ENCODE measurements around the gene TLK2. TPM values are rescaled to one million over a fixed set of nuclear protein-coding genes. Genes with fewer than 3 reads are reported as not detected.
"Not testable (repeated sequence)": the region's sequence is repeated elsewhere in the genome, so short reads cannot be mapped to it uniquely, and the experiment has no call there.

Gene TLK2
- 60.7 and 65.9 TPM in 2 replicates for total RNA-seq (2014; rRNA removed; shearing (Covaris generic))

DNA sequence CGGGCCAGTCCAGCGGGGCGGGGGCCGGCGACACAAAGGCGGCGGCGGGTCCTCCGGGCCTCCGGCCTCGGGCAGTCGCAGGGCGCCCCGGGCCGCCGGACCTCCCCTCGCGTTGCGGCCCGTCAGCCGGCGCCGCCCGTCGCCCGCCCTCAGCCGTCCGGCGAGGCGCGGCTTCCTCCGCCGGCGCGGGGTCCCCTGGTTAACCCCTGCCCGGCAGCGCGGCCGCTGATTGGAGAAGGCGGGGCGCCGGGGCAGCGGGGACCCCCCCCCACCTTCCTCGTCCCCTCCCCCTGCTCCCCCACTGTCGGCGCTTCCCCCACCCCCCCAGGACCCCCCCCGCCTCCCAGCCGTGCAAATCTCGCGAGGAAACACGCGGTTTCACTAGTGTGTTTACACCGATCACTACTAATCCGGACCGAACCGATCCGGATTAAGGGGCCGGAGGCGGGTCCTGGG is at the start of gene TLK2:
TLK2 (plus strand) TSS at position 402 of the 456 bp plus-strand sequence. CDS start 2,301 bp downstream, outside the sequence.
- no peaks in the 10 kb centered on the region for H3K4me1 ChIP-seq (replicated peaks)
- H3K4me3 ChIP-seq: peak within 1 kb of the TSS; percentile 65
- DNase-seq (ENCODE audit: low read depth in 1 of 2, low spot score in 2 of 2): peak; percentile 58 to 85
- H3K36me3 ChIP-seq: peaks cover 27% of the 10 kb centered on the region
- peak within 1 kb of the TSS; percentile 92 for H3K27ac ChIP-seq
- H3K9me3 ChIP-seq (replicated peaks): no peaks in the 10 kb centered on the region
- no peaks in the 10 kb centered on the region for H3K27me3 ChIP-seq (replicated peaks)

DNA sequence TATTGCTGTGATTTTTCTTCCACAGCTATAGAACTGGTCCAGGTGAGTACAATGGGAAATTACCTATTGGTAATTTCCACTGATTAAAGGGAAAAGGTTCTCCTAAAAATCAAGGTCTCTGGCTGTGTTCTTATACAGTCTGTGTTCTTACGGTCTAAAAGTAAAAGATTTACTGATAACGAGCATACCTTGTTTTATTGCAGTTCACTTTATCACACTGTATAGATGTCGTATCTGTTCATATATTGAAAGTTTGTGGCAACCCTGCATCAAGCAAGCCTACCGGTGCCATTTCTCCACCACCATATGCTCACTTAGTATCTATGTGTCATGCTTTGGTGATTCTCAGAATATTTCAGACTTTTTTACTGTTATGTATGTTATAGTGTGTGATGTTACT is 43.4 kb upstream of the TLK2 start:
- H3K27me3 ChIP-seq (replicated peaks); H3K4me3 ChIP-seq; DNase-seq (ENCODE audit: low read depth in 1 of 2, low spot score in 2 of 2); H3K9me3 ChIP-seq (replicated peaks); H3K27ac ChIP-seq; H3K4me1 ChIP-seq (replicated peaks): not testable (repeated sequence)
- H3K36me3 ChIP-seq: peaks cover 11% of the 10 kb centered on the region; the same call in 1 of the 2 replicates

GRCh38 chr17:62441181-62441580 is 37.4 kb upstream of the TLK2 start:
- not testable (repeated sequence) for H3K4me1 ChIP-seq (replicated peaks); H3K9me3 ChIP-seq (replicated peaks); H3K27ac ChIP-seq; H3K4me3 ChIP-seq; DNase-seq (ENCODE audit: low read depth in 1 of 2, low spot score in 2 of 2); H3K27me3 ChIP-seq (replicated peaks)
- peaks cover 24% of the 10 kb centered on the region for H3K36me3 ChIP-seq

DNA sequence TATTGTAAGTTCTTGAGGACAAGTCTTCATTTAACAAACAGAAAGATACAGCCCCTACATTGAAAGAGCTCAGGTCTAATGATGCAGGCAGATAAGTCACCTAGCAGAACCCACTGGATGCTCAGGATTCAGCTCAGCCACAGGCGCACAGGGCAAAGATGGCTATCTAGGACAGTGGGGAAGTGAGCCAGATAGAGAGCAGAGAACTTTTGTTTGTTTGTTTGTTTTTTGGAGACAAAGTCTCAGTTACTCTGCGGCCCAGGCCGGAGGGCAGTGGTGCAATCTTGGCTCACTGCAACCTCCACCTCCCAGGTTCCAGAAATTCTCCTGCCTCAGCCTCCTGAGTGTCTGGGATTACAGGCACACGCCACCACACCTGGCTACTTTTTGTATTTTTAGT is 34.6 kb upstream of the TLK2 start:
- DNase-seq (ENCODE audit: low read depth in 1 of 2, low spot score in 2 of 2): no peak

GRCh38 chr17:62445791-62446190 is 32.8 kb upstream of the TLK2 start:
- not testable (repeated sequence) for H3K27me3 ChIP-seq (replicated peaks); H3K4me1 ChIP-seq (replicated peaks); H3K27ac ChIP-seq; DNase-seq (ENCODE audit: low read depth in 1 of 2, low spot score in 2 of 2); H3K9me3 ChIP-seq (replicated peaks); H3K4me3 ChIP-seq
- H3K36me3 ChIP-seq: peaks cover 36% of the 10 kb centered on the region

More for the DNA sequence above, 34.6 kb upstream of the TLK2 start:
- Histone ChIP-seq H3K27ac (no peak overlapping the region), H3K36me3 (peaks cover 36% of the 10 kb centered on the region), H3K9me3 (replicated peaks) (no peaks in the 10 kb centered on the region), H3K4me1 (replicated peaks) (no peaks in the 10 kb centered on the region), H3K27me3 (replicated peaks) (no peaks in the 10 kb centered on the region), H3K4me3 (no peak overlapping the region)

DNA sequence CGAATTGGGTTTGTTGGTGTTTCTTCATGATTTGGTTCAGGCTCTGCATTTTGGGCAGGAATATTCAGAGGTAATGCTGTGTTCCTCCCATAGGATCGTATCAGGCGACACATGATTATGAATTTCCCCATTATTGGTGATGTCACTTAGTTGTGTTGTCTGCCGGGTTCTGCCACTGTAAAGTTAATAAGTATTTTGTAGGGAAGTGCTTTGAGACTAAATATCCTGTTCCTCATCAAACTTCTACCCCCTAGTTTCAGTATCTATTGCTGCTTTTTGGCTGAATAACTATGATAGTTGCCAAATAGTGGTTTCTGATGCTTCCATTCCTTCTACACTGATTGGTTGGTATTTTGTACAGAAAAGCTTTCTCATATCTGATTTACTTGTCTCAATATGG is 26.4 kb upstream of the TLK2 start:
- not testable (repeated sequence) for H3K4me3 ChIP-seq; H3K9me3 ChIP-seq (replicated peaks); H3K27ac ChIP-seq; H3K27me3 ChIP-seq (replicated peaks); DNase-seq (ENCODE audit: low read depth in 1 of 2, low spot score in 2 of 2); H3K36me3 ChIP-seq; H3K4me1 ChIP-seq (replicated peaks)

- not testable (repeated sequence) for DNase-seq (ENCODE audit: low read depth in 1 of 2, low spot score in 2 of 2); H3K4me1 ChIP-seq (replicated peaks); H3K9me3 ChIP-seq (replicated peaks); H3K27ac ChIP-seq; H3K36me3 ChIP-seq; H3K27me3 ChIP-seq (replicated peaks); H3K4me3 ChIP-seq
Measured at GRCh38 chr17:62453041-62453440, 25.6 kb upstream of the TLK2 start.

DNA sequence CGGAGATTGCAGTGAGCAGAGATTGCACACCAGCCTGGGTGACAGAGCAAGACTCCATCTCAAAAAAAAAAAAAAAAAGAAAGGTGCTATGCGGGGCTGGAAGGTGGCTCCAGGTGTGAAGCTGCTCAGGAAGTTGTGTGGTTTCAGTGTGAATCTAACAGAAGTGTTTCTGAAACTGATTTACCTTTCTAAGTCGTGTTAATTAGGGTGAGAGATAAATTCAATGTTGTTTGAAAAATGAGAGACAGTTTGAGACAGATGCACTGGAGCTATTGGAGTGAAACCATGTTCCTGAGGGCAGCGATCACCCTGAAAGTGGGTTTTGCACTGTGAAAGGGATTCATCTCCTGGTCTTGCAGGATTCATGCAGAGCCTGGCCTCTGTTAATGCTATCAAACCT is 25.0 kb upstream of the TLK2 start:
- not testable (repeated sequence) for H3K4me3 ChIP-seq; H3K36me3 ChIP-seq; H3K9me3 ChIP-seq (replicated peaks); H3K27me3 ChIP-seq (replicated peaks); H3K4me1 ChIP-seq (replicated peaks); H3K27ac ChIP-seq; DNase-seq (ENCODE audit: low read depth in 1 of 2, low spot score in 2 of 2)

DNA sequence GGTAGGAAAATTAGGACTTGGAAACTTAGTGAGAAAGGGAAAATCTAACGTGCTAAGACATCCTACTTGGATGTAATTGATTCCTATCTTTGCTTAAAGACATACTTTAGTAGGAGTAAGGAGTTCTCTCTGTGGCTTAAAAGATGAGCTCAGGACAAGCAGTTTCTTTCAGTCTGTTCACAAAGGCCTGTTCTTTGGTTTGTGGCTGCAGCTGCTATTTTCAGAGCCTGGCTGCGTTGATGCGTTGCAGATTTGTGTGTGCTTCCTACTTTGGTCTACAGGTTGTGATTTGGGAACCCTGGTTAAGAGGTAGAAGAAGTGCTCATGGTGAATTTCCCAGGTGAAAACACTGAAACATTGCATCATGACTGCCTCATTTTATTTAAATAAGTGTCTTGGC is 24.5 kb upstream of the TLK2 start:
- H3K27me3 ChIP-seq (replicated peaks); H3K4me3 ChIP-seq: not testable (repeated sequence)

GRCh38 chr17:62456016-62456415 is 22.6 kb upstream of the TLK2 start:
- no peaks in the 10 kb centered on the region for H3K9me3 ChIP-seq (replicated peaks)
- H3K4me1 ChIP-seq (replicated peaks): no peaks in the 10 kb centered on the region

More for the DNA sequence above, 24.5 kb upstream of the TLK2 start:
- not testable (repeated sequence) for H3K4me1 ChIP-seq (replicated peaks); H3K9me3 ChIP-seq (replicated peaks); DNase-seq (ENCODE audit: low read depth in 1 of 2, low spot score in 2 of 2); H3K36me3 ChIP-seq; H3K27ac ChIP-seq

DNA sequence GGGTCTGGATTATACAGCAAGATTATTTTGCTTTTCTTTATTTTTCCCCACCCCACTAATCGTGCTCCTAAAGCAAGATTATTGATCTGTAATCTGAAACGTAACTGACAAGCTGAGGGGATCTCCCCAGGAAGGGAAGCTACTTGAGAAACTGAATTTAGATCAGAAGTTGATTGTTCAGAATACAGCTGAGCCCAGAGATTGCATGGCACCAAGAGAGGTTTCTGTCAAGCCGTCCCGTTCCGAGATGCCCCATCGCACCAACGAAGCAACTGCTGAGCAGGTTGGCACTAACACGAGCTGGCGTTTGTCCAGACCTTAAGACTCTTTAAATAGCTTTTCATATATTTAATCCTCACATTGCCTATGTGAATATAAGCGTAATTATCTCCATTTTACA is 20.1 kb upstream of the TLK2 start:
- DNase-seq (ENCODE audit: low read depth in 1 of 2, low spot score in 2 of 2); H3K36me3 ChIP-seq; H3K27me3 ChIP-seq (replicated peaks); H3K9me3 ChIP-seq (replicated peaks); H3K4me1 ChIP-seq (replicated peaks); H3K4me3 ChIP-seq; H3K27ac ChIP-seq: not testable (repeated sequence)

More at GRCh38 chr17:62456016-62456415, 22.6 kb upstream of the TLK2 start:
- Histone ChIP-seq H3K4me3 (no peak overlapping the region), H3K27ac (no peak overlapping the region), H3K36me3 (no peaks in the 10 kb centered on the region), H3K27me3 (replicated peaks) (no peaks in the 10 kb centered on the region)
- DNase-seq (ENCODE audit: low read depth in 1 of 2, low spot score in 2 of 2): no peak

DNA sequence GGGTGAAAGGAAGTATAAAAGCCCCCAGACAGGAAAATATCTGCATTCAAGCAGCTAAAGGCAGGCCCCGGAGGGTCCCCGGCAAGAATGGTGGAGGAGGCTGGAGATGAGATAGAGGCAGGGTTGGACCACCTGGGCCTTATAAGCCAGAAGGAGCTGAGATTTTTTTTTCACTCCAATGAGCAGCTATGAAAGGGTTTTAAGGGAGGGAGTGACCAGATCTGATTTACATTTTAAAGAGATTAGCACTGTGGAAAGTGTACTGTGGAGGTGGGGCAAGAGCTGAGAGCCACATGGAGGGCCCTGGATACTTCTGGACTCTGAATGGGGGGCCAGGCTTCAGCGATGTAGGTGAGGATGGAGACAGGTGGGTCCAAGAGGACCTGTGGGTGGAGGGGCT is 14.2 kb upstream of the TLK2 start:
- H3K27ac ChIP-seq; H3K4me3 ChIP-seq; H3K9me3 ChIP-seq (replicated peaks); H3K27me3 ChIP-seq (replicated peaks); H3K4me1 ChIP-seq (replicated peaks); DNase-seq (ENCODE audit: low read depth in 1 of 2, low spot score in 2 of 2); H3K36me3 ChIP-seq: not testable (repeated sequence)

- not testable (repeated sequence) for H3K9me3 ChIP-seq (replicated peaks); H3K27ac ChIP-seq; H3K36me3 ChIP-seq; H3K4me1 ChIP-seq (replicated peaks); DNase-seq (ENCODE audit: low read depth in 1 of 2, low spot score in 2 of 2); H3K4me3 ChIP-seq; H3K27me3 ChIP-seq (replicated peaks)
Measured at GRCh38 chr17:62465271-62465670, 13.4 kb upstream of the TLK2 start.

DNA sequence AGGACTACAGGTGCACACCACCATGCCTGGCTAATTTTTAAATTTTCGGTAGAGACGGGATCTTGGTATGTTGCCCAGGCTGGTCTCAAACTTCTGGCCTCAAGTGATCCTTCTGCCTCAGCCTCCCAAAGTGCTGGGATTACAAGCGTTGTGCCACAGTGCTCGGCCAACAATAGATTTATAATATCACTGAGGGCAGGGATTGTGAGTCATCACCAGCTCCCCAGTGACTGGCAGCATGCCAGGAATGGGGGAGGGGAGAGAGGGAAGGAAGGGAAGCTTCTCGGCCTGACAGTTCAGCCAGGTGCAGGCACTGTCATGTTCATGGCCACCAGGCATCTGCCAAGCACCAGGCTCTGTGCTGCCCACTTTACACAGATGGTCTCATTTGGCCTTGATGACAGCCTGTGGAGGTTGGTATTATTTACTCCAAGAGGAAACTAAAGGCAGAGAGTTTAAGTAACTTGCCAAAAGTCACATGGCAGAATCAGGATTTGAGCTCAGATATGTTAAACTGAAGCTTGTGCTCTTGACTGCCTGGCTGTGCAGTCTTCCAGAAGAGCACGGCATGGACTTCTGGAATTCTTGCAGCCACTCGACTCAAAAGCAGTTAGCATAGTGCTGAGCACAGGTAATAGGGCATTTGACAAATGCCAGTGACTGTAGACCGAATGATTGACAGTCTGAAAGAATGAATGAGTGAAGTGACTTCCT is 7.8 kb upstream of the TLK2 start:
- H3K4me3 ChIP-seq; H3K9me3 ChIP-seq (replicated peaks); H3K36me3 ChIP-seq; H3K27ac ChIP-seq; H3K27me3 ChIP-seq (replicated peaks); H3K4me1 ChIP-seq (replicated peaks): not testable (repeated sequence)
- peak; percentile 64 to 80 for DNase-seq (ENCODE audit: low read depth in 1 of 2, low spot score in 2 of 2)

- not testable (repeated sequence) for H3K27ac ChIP-seq; H3K4me1 ChIP-seq (replicated peaks); H3K9me3 ChIP-seq (replicated peaks); DNase-seq (ENCODE audit: low read depth in 1 of 2, low spot score in 2 of 2); H3K36me3 ChIP-seq; H3K27me3 ChIP-seq (replicated peaks); H3K4me3 ChIP-seq
Measured at GRCh38 chr17:62471380-62471880, 7.2 kb upstream of the TLK2 start.
